Endometrial microvascular endothelial cells (primary cell): Measurements from ENCODE around the gene ANO10. TPM values are rescaled to one million over a fixed set of nuclear protein-coding genes. Genes with fewer than 3 reads are reported as not detected.
"Not testable (repeated sequence)": the region's sequence is repeated elsewhere in the genome, so short reads cannot be mapped to it uniquely, and the experiment has no call there.

Experiments
- in situ Hi-C: cut with HindIII; loops from 2 replicates; pipeline ENCODE4 v1.10.0; 2017; ENCODE audit warnings: low sequenced_read_pairs, low pct_unique_long_range_greater_than_20kb; ENCODE audit errors: inconsistent ontology term
- total RNA-seq: library from RNA; depleted of rRNA; stranded (reverse); fragments of >200 nt; gene quantifications from one replicate; pipeline ENCODE4 v1.2.3, GENCODE V29; 2015; ENCODE audit errors: inconsistent ontology term

Gene ANO10
- total RNA-seq, 1 donor from 2014 or later, result 97.8 TPM

DNA sequence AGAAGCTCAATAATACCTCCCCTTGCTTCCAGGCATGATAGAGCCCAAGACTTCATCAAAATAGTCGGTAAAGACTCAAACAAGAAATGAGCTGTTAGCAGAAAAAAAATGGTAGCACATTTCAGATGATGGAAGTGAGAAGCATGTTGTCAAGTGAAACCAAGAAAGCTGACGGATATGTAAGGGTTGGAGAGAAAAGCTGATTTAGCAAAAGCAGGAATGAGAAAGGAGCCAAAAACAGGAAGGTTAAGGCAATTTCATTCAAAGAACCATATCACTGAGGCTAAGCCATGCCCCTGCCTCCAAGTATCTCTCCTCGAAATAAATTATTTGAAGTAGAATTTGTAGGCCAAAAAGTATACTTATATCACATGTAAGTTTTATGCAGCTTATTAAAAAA is 88.8 kb downstream of the ANO10 start:
- in situ Hi-C loops, result no loop called here

GRCh38 chr3:43531835-43532234 is 90.0 kb downstream of the ANO10 start:
- in situ Hi-C loops, result no loop called here

DNA sequence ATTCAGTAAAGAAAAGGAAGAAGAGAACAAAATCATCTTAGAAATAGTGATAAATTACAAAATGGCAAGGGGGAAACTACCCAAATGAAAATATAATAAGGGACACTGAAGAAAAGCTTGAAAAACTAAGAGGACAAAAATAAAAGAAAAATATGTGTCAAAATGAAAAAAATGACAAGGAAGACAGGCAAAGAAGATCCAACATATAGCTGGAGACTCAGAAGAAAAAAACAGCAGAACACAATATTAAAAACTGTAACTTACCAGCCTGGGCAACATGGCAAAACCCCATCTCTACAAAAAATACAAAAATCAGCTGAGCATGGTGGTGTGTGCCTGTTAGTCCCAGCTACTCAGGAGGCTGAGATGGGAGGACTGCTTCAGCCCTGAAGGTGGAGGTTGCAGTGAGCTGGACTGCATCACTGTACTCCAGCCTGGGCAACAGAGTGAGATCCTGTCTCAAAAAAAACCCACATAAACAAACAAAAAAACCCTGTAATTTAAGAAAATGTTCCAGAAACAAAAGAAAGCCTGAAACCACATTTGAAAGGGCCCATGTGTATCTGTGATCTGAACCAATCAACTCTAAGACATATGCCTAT is 93.2 kb downstream of the ANO10 start:
- in situ Hi-C loops, result no loop called here

- in situ Hi-C loops, result no loop called here
Observed at GRCh38 chr3:43526956-43527355, 94.9 kb downstream of the ANO10 start.

DNA sequence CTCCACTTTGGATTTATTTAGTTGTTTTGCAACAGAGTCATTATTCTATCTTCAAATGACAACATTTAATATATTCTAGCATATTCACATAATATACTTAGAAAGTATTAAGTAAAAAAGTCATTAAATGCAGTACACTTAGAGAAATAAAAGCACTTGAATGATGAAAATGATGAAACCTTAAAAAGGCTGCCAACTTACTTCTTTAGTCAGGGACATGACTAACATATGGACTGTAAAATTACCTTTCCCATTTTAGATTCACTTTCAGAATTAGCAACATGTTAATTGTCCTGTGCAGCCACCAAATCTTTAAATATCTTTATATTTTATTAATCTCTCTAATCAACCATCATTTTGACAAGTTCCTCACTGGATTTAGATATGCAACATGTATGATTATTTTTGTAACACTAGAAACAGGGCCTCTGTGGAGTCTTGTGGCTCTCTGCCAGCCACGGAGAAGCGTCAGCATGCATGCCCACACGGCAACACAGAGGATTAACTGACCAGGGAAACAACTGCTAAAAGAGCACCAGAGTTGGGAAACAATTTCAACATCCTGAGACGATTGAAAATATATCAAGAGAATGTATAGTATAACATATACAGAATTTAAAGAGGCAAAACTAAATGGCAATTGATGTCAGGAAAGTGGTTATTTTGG is 95.7 kb downstream of the ANO10 start:
- in situ Hi-C loops, result no loop called here

- in situ Hi-C loops, result no loop called here
Observed at GRCh38 chr3:43525386-43525785, 96.4 kb downstream of the ANO10 start.

DNA sequence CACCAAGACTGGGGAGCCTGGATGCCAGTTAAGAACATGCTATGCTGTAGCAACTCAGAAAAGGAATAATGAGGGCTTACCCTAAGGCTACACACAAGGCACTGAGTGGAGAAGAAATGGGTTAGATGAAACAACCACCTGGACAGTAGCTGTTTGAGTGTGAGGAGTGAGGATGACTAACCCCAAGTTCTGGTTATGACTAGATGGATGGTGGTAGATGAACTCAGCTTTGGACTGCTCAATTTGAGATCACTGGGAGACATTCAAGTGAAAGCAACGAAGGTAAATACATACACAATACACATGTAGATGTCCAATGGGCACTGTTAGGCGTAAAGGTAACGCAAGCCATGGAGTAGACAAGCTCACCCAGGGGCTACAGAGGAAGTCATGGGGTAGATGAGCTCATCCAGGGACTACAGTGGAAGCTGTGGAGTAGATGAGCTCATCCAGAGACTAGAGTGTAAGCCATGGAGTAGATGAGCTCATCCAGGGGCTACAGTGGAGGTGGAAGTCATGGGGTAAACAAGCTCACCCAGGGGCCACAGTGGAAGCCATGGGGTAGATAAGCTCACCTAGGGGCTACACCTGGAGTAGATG is 98.3 kb downstream of the ANO10 start:
- in situ Hi-C loops, result no loop called here

DNA sequence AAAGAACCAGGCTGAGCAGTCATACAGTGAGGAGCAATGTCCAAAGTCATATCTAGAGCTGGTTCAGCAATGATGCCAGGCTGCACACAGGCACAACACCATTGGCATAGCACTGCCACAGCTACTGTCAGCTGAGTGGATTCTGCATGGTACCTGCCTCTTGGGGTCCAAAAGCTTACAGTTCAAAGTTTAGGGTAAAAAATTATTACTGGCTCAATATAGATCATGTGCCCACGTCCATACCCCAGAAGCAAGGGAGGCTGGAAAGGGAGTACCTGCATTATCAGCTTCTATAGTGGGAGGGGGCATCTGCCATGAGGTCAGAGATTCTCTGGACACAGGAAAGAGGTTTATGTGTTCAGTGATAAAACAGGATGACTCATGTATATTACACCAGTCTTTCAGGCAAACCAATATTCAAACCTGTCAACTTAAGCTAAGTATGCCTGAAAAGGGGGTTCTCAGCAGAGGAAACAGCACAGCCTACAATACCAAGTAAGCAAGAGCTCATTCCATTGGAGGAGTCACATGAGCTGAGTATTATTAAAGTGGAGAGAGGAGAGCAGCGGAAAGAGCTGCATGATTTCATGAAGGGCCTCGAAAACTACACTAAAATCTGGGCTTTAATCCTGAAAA is 99.0 kb downstream of the ANO10 start:
- in situ Hi-C loops, result no loop called here

DNA sequence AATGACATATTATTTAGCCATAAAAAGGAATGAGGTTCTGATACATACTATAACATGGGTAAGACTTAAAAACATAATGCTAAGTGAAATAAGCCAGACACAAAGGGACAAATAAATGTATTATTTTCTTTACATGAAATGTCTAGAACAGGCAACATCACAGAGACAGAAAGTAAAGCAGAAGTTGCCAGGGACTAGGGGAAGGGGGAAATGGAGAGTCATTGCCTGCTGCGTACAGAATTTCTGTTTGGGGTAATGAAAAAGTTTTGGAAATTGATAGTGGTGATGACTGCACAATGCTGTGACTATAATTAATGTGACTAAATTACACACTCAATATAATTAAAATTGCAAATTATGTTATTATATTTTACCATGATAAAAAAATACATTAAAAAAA is 99.9 kb downstream of the ANO10 start:
- in situ Hi-C loops, result no loop called here

- in situ Hi-C loops, result not testable (repeated sequence)
Observed at GRCh38 chr3:43518515-43518914, 103.3 kb downstream of the ANO10 start.

- in situ Hi-C loops, result no loop called here
Observed at GRCh38 chr3:43515970-43516635, 105.7 kb downstream of the ANO10 start.

DNA sequence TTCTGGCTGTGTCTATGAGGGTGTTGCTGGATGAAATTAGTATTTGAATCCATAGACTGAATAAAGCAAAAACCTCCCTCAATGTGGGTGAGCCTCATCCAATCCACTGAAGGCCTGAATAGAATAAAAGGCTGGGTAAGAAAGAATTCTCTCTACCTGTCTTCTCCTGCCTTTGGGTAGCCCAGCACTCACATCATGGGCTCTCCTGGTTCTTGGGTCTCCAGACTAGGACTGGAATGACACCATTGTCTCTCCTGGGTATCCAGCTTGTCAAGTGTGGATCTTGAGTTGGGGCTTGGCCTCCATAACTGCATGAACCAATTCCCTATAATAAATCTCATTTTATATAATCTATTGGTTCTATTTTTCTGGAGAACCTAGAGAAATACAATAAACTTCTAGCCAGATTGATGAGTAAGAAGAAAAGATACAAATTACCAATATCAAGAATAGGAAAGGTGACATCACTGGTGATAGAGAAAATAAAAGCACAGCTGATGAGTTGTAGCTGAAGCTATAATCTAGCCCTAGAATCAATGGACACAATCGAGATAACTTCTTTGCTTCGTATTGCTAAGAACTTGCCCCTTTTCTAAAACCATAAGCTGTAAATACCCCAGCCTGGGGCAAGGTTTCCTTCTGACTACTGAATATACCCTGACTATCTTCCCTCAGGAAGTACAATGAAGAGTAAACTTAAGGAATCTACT is 106.4 kb downstream of the ANO10 start:
- in situ Hi-C loops, result no loop called here

DNA sequence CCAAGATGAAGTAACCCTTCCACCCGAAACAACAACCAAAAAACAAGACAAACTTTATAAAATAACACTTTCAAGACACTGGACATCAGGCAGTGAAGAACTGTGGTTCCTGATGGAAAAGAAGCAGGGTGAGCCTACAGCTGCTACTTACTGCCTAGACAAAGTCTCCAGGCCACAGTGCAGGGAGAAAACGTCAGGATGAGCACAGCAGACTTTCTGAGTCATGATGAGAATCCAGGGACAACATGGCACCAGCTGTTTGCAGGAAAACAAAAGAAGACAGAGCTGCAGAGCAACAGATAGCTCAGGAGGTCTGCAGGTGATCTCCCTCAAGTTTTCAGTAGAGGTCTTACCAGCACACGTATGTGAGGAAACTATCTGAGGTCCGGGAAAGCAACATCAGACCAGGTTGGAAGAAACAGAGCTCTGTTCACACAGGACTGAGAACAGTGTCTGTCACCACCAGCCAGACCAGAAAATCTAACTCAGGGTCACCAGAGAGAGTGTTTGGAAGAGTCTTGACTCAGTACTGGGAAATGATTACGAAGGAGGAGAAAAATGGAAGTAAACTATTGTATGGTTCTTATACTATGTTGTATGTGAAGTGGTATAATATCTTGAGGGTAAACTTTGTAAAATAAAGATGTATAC is 108.9 kb downstream of the ANO10 start:
- in situ Hi-C loops, result no loop called here

DNA sequence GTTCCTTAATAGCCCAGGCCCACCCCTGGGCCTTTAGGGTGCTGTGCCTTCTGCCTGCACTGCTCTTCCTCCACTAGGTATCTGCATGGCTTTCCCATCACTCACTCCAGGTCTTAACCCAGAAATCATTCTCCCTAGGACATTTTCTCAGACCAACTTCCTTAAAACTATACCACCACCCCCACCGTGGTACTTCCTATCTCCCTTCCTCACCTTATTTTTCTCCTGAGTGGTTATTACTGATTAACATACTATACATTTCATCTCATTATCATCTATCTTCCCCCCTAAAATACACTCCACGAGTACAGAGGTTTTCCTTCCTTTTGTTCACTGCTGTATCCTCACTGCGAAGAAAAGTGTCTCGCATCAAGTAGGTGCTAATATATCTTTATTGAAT is 115.2 kb downstream of the ANO10 start:
- in situ Hi-C loops, result no loop called here

- in situ Hi-C loops, result no loop called here
Observed at GRCh38 chr3:43505351-43505750, 116.5 kb downstream of the ANO10 start.

GRCh38 chr3:43503067-43503728 is 118.6 kb downstream of the ANO10 start:
- in situ Hi-C loops, result no loop called here

DNA sequence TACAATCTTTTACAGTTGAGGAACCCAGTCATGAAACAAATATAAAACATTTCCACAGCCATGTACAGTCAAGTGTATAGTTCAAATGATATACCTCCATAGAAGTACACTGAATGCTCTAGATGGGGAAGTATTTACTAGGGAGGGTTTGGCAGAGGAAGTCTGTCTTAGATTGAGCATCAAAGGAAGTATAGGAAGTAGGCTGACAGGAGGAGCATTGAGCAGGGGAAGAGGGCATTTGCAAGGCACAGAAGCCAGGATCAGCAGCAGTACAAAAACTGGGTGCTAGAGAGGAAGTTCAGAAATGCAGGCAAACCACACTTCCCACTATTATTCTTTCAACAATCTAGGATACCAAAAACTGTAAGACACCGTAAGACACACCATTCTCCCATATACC is 122.6 kb downstream of the ANO10 start:
- in situ Hi-C loops, result loop anchor here (25.0 kb wide), 1 partner anchor 287 kb away; no protein-coding TSS in a partner anchor

DNA sequence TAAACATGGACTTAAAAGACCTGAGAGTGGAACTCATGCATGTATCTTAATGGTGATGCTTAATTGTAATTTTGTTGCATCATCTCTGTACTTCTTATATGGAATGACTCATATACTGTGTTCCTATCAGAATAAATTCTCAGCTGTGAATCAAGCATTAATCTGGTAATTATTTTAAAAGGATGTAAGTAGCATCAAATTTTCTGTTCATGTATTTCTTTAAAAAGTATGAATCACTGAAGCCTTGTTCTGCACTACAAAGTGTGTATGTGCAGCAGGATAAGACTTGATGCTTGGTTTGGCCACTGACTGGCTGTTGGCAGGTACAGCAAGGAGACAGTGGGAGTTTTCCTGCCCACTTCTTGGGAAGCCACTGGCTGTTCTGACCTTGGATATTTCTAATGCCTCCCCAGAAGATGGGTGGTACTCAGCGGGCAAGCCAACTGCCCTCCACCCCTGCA is 123.9 kb downstream of the ANO10 start:
- in situ Hi-C loops, result loop anchor here (25.0 kb wide), 1 partner anchor 286 kb away; no protein-coding TSS in a partner anchor
